ENCODE data around the gene ELP5. TPM values are rescaled to one million over a fixed set of nuclear protein-coding genes. Genes with fewer than 3 reads are reported as not detected.

The ELP5 gene
- total RNA-seq, 4 donors from 2014 or later = 10.8 to 20.6 (median 17.1) TPM

GRCh38 chr17:7224661-7225111, 27.3 kb upstream of the ELP5 start:
- 77 to 81% methylated on average over 12 to 14 of the region's 15 CpGs for WGBS, 2 donors
- no peak overlapping the region for H3K4me3 ChIP-seq (ENCODE audit: low read depth, poor library complexity, severe bottlenecking)
- TF ChIP-seq CTCF (IDR thresholded peaks at IDR 0.05) (no peak), POLR2A (IDR thresholded peaks at IDR 0.05) (no peak)
- intact Hi-C loops (cut with DNase I; ENCODE audit: low total_unique reads) = no loop called here
- DNase-seq (ENCODE audit: low spot score in 2 of 2) = no peak

- no peak for DNase-seq (ENCODE audit: low spot score in 2 of 2)
- TF ChIP-seq CTCF (IDR thresholded peaks at IDR 0.05) (no peak), POLR2A (IDR thresholded peaks at IDR 0.05) (no peak)
- WGBS, 2 donors = 85 to 86% methylated on average over 19 to 21 of the region's 21 CpGs
- intact Hi-C loops (cut with DNase I; ENCODE audit: low total_unique reads) = no loop called here
- H3K4me3 ChIP-seq (ENCODE audit: low read depth, poor library complexity, severe bottlenecking) = no peak overlapping the region
Observed at GRCh38 chr17:7225711-7226331, 26.2 kb upstream of the ELP5 start.

GRCh38 chr17:7226721-7227710, 25.0 kb upstream of the ELP5 start:
- TF ChIP-seq CTCF (IDR thresholded peaks at IDR 0.05) (no peak), POLR2A (IDR thresholded peaks at IDR 0.05) (no peak)
- DNase-seq (ENCODE audit: low spot score in 2 of 2) = no peak
- no peak overlapping the region for H3K4me3 ChIP-seq (ENCODE audit: low read depth, poor library complexity, severe bottlenecking)
- WGBS, 2 donors = 89% methylated on average over 29 to 30 of the region's 31 CpGs
- intact Hi-C loops (cut with DNase I; ENCODE audit: low total_unique reads) = no loop called here

- DNase-seq (ENCODE audit: low spot score in 2 of 2) = no peak
- no peak for TF ChIP-seq POLR2A (IDR thresholded peaks at IDR 0.05)
- no peak for TF ChIP-seq CTCF (IDR thresholded peaks at IDR 0.05)
- H3K4me3 ChIP-seq (ENCODE audit: low read depth, poor library complexity, severe bottlenecking) = no peak overlapping the region
- WGBS, 2 donors = 83% methylated on average over 10 to 14 of the region's 14 CpGs
- intact Hi-C loops (cut with DNase I; ENCODE audit: low total_unique reads) = no loop called here
Observed at GRCh38 chr17:7228920-7229319, 23.1 kb upstream of the ELP5 start.

- intact Hi-C loops (cut with DNase I; ENCODE audit: low total_unique reads) = no loop called here
- 93 to 96% methylated on average over 16 to 19 of the region's 19 CpGs for WGBS, 2 donors
- no peak for TF ChIP-seq CTCF (IDR thresholded peaks at IDR 0.05)
- TF ChIP-seq POLR2A (IDR thresholded peaks at IDR 0.05) = no peak
- H3K4me3 ChIP-seq (ENCODE audit: low read depth, poor library complexity, severe bottlenecking) = no peak overlapping the region
- DNase-seq (ENCODE audit: low spot score in 2 of 2) = no peak
Observed at GRCh38 chr17:7229504-7229903, 22.5 kb upstream of the ELP5 start.
